ENCODE results near the gene REX1BD. TPM values are rescaled to one million over a fixed set of nuclear protein-coding genes. Genes with fewer than 3 reads are reported as not detected.
A peak's percentile ranks its signal among the peaks of the same experiment; 100 is the strongest.
"Not testable (repeated sequence)": the region's sequence is repeated elsewhere in the genome, so short reads cannot be mapped to it uniquely, and the experiment has no call there.

REX1BD gene
- total RNA-seq, 2 donors from 2014 or later = 25.2 to 64.0 TPM

DNA sequence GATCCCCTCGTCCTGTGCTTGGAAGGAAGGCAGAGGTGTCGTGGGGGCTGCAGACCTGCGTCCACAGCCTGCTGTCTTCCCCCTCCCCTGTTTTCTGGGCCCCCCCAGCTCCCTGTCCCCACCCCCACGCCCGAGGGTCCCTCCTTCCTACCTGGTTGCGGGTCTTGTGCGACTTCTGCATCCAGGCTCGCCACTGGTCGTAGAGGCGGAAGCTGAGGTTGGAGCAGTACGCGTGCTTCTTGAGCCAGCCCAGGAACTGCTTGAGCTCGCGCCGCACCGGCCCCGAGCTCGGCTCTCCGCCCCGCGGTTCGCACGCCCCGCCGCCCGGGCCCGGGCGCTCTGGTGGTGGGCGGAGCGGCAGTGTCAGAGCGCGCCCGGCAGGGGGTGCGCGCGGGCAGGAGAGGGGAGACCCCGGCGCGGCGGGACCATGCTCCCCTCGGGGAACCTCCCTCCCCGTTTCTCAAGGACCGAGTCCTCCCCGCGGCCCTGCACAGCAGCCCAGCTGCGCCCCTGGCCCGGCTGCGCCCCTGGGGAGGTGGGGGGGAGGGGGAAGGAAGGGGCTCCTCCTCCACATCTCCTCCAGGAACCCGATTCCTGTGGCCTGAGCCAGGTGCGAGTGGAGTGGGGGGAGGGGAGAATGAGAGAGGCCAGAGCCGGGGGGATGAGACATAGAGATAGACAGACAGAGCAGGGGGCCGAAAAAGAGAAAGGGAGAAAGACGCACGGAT is 5.7 kb downstream of the REX1BD start:
- peak; percentile 67 to 88 for DNase-seq (ENCODE audit: low spot score in 2 of 2)
- Mint-ChIP-seq H3K9me3 (no peaks in the 10 kb centered on the region), H3K36me3 (no peaks in the 10 kb centered on the region), H3K27ac (no peak overlapping the region)
- peak; percentile 73 to 75 for ATAC-seq

DNA sequence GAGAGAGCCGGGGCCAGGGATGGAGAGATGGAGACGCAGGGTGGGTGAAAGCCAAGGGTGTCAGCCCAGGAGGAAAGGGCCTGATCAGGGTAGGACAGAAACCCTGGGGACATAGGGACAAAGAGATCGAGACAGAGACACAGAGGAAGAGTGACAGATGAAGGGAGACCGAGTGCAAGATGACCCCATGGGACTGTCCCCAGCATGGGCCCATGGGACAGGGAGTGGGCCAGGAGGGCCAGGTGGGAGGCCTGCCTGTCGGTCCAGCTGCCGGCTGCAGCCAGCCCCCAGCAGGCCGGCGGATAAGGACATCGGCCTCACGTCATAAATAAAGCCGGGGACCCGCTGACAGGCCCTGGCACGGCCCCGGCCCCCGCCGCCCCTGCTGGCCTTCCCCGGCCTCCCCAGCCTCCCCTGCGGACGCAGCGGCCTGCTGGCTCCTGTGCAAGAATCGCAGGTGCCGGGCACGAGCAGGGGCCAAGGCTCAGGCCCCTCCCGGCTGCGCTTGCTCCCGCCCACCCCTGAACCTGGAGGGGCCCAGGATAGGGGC is 6.3 kb downstream of the REX1BD start:
- DNase-seq (ENCODE audit: low spot score in 2 of 2) = no peak
- Mint-ChIP-seq H3K36me3 (no peaks in the 10 kb centered on the region), H3K27ac (no peak overlapping the region), H3K9me3 (no peaks in the 10 kb centered on the region)
- peak in 1 of 2 donors; percentile 23 for ATAC-seq

DNA sequence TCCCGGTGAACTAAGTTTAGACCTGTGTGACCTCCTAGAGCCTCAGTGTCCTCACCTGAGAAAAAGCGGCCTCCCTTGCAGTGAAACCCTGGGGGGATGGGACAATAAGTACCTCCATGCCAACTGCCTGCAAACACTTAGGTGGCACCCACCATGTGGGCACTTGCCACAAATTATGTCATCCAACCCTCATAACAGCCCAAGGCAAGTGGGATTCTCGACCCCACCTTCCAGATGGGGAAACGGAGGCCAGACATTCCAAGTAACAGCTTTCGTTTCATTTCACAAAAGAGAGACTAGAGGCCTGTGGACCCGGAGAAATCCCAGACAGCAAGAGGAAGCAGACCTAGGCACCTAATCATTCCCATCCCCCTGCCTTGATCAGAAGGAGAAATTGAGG is 6.9 kb downstream of the REX1BD start:
- no peaks in the 10 kb centered on the region for H3K9me3 Mint-ChIP-seq
- no peak overlapping the region for H3K27ac Mint-ChIP-seq
- DNase-seq (ENCODE audit: low spot score in 2 of 2) (no peak), ATAC-seq (no peak)
- no peaks in the 10 kb centered on the region for H3K36me3 Mint-ChIP-seq

DNA sequence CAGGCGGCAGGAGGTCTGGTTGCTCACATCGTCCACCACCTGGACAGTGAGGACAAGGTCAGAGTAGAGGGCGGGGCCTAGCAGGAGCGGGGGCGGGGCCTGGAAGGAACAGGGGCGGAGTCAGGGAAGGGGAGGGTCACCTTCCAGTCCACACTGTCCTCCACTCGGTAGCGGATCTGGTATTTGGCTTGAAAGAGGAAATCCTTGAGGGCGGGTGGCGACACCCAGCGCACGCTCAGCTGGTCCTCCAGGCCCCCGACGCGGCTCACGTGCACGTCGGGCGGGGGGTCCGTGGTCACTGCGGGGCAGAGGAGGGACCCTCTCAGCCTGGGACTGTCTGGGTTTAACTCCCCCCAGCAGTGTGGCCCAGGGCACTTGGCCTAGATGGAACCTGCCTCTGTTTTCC is 8.2 kb downstream of the REX1BD start:
- DNase-seq (ENCODE audit: low spot score in 2 of 2) (no peak), ATAC-seq (no peak)
- no peaks in the 10 kb centered on the region for H3K36me3 Mint-ChIP-seq
- no peaks in the 10 kb centered on the region for H3K9me3 Mint-ChIP-seq
- H3K27ac Mint-ChIP-seq = no peak overlapping the region

- no peaks in the 10 kb centered on the region for H3K36me3 Mint-ChIP-seq
- no peak overlapping the region for H3K27ac Mint-ChIP-seq
- no peaks in the 10 kb centered on the region for H3K9me3 Mint-ChIP-seq
- no peak for DNase-seq (ENCODE audit: low spot score in 2 of 2)
- ATAC-seq = no peak
Measured at GRCh38 chr19:18597809-18598660, 9.4 kb downstream of the REX1BD start.

DNA sequence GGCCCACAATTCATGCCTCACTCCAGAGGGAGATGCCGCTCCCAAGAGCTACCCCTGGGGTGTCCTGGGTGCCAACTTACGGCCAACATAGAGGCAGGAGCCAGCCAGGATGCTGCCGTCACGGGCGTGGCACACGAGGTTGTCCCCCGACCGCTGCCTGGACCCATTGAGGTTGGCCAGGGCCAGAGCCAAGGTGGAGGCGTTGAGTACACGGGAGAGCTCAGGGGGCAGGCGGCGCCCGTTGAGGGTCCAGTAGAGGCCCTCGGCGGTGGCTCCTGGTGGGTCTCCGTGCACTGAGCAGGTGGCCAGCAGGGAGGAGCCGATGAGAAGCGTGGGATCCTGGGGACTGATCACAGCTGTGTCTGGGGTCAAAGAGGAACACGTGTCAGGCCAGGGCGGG is 10.9 kb downstream of the REX1BD start:
- no peak for DNase-seq (ENCODE audit: low spot score in 2 of 2)
- H3K36me3 Mint-ChIP-seq = no peaks in the 10 kb centered on the region
- no peak for ATAC-seq
- H3K27ac Mint-ChIP-seq = no peak overlapping the region
- no peaks in the 10 kb centered on the region for H3K9me3 Mint-ChIP-seq

- ATAC-seq; H3K9me3 Mint-ChIP-seq; H3K27ac Mint-ChIP-seq; DNase-seq (ENCODE audit: low spot score in 2 of 2); H3K36me3 Mint-ChIP-seq: not testable (repeated sequence)
Measured at GRCh38 chr19:18600692-18601397, 12.2 kb downstream of the REX1BD start.

DNA sequence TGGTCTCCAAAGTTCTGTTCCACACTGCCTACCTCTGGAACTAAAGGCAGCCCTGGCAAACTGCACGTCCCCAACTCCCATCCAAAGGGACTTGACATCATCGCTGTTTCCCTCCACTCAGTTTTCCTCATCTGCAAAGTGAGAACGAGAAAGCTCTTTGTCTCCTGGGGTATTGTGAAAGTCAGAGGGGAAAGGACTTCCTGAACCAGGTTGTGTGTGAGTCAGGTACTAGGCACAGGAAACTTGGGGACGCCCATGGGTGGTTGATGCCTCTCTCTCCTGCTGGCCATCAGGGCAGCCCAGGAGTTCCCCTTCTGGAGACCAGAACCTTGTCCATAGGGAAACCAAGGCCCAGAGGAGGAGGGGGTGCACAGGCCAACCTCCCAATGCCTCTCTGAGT is 13.3 kb downstream of the REX1BD start:
- no peaks in the 10 kb centered on the region for H3K9me3 Mint-ChIP-seq
- ATAC-seq (no peak), DNase-seq (ENCODE audit: low spot score in 2 of 2) (no peak)
- H3K27ac Mint-ChIP-seq = no peak overlapping the region
- H3K36me3 Mint-ChIP-seq = no peaks in the 10 kb centered on the region

DNA sequence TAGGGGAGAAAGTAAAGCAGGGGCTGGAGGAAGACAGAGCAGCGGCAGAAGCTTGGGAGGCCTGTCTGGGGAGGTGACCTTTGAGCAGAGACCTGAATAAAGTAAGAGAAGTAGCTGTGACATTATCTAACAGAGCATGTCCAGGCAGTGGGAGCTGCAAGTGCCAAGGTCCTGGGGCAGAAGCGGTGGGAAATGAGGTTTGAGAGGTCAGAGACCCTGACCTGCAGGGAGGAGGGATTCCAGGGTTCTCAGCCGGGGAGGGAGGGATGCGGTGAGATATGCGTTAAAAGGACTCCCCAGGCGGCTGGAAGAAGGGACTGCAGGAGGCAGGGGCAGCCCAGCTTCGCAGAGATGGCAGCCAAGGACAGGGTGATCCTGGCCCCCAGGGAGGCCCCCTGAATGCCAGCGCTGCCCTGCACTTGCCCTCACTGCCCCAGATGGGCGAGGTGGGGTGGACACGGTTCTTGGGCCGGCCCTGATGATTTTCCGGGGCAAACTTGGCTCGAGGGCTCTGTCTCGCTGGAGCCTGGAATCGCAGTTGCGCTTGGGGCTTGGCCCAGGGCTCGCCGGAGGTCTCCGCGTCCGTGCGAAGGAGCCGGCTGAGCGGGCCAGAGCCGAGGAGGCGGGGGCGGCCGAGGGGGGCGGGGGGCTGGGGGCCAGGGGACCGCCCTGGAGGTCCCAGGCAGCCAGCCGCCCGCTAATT is 14.8 kb downstream of the REX1BD start:
- H3K27ac Mint-ChIP-seq = no peak overlapping the region
- no peaks in the 10 kb centered on the region for H3K9me3 Mint-ChIP-seq
- no peaks in the 10 kb centered on the region for H3K36me3 Mint-ChIP-seq
- peak; percentile 54 to 69 for ATAC-seq
- no peak for DNase-seq (ENCODE audit: low spot score in 2 of 2)

DNA sequence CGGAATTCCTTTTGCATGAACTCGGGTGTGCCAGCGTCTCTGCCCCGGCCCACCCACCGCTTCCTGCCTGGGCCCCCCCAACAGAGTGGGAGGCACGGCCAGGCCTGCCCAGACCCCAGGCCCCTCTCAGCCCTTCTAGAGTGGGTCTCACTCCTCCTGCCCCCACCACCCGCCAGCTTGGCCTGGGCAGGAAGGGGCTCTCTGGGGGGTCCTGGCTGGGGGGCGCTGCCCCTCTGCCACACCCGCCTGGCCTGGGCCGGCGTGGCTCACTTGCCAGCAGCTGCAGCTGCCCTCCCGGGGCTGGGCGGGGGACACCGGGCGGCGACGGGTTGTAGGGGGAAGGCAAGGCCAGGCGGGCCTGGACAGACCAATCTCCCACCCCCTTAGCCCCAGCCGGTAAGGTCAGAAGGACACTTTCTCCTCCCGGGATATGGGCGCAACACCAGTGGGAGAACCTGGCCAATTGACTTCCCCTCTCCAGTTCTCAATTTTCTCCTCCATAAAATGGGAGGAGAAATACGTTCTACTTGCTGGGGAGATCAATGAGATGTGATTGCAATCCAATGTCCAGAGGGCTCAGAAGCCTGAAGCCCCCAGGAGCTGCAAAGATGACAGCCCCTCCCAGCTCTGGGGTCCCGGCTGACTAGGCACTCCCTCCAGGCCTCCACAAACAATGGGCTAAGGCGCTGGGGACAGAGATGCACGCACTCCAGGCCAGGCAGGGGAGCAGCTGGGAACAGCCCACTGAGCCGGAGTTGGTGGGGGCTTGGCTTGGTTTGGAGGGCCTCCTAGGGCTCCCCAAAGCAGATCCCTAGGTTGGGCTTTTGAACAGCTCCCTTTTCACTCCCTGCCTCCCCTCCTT is 15.6 kb downstream of the REX1BD start:
- Mint-ChIP-seq H3K27ac (no peak overlapping the region), H3K9me3 (no peaks in the 10 kb centered on the region), H3K36me3 (no peaks in the 10 kb centered on the region)
- ATAC-seq (no peak), DNase-seq (ENCODE audit: low spot score in 2 of 2) (no peak)

DNA sequence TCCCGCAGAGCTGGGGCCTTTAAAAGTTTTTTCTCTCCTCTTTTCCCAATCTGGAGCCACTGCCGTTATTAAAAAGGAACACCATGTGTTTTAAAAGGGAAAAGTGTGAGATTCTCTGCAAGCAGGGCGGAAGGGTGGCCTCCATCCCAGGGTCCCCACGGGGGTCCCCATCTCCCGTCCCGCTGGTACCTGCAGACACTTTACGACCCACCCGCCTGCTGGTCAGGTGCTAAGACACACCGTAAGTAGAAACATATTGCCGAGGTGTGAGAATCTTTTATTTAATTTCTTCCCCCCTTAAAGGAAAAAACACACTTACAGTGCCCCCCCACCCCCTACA is 16.2 kb downstream of the REX1BD start:
- Mint-ChIP-seq H3K9me3 (no peaks in the 10 kb centered on the region), H3K36me3 (no peaks in the 10 kb centered on the region), H3K27ac (no peak overlapping the region)
- no peak for ATAC-seq
- no peak for DNase-seq (ENCODE audit: low spot score in 2 of 2)

DNA sequence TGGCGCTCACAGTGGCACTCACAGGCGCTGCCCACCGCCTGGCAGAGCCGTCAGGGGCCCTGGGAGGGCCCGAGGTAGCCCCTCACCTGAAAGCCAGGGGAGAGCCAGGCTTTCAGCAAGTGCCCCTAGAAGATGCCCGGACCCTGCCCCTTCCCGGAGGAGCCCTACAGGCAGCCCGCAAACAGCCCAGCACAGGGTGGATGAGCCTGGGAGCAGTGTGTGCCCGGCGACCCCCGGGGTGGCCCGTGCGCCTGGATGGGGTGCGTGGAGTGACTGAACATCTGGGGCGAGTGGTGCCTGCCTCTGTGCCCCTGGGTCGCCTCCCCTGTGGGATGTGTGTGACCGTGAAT is 16.6 kb downstream of the REX1BD start:
- ATAC-seq (no peak), DNase-seq (ENCODE audit: low spot score in 2 of 2) (no peak)
- Mint-ChIP-seq H3K36me3 (no peaks in the 10 kb centered on the region), H3K9me3 (no peaks in the 10 kb centered on the region), H3K27ac (no peak overlapping the region)

DNA sequence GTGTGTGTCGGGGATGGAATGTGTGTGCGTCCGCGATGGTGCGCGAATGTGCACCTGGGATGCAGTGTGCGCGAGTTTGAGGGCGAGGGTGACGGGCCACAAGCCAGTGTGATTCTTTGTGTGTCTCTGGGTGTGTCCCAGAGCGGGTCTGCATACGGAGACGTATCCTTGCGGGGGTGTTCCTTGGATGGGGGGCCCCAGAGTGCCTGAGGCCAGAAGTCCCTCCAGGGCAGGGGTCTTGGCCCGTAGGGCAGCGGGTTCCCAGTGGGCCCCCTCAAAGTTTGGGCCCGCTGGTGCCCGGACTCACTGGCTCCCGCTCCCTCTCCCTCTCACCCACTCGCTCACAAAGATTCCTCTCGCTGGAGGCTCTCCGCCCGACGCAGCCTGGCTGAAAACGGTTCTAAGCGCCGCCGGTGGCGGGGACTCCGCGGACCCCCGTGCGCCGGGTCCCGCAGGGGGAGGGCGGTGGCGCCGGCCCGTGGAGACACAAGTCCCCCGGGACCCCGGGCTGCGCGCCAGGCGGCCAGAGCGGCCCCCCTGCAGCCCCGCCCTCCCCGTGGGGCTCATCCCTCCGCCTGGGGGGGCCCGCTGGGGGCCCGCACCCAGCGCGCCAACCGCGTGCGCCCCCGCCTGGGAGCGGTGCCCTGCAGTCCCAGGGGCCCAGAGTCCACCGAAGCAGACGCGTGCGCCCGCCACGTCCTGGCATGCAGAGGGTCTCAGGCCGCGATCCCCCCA is 17.1 kb downstream of the REX1BD start:
- no peaks in the 10 kb centered on the region for H3K36me3 Mint-ChIP-seq
- DNase-seq (ENCODE audit: low spot score in 2 of 2) (no peak), ATAC-seq (no peak)
- no peaks in the 10 kb centered on the region for H3K9me3 Mint-ChIP-seq
- no peak overlapping the region for H3K27ac Mint-ChIP-seq

GRCh38 chr19:18606281-18607225 is 18.0 kb downstream of the REX1BD start, which contains the start of gene CRLF1:
CRLF1 (minus strand) TSS chr19:18606799; CDS start chr19:18606656, 143 bp downstream.
- no peak for ATAC-seq
- no peak within 1 kb of the TSS for H3K27ac Mint-ChIP-seq
- no peaks in the 10 kb centered on the region for H3K9me3 Mint-ChIP-seq
- no peak for DNase-seq (ENCODE audit: low spot score in 2 of 2)
- no peaks in the 10 kb centered on the region for H3K36me3 Mint-ChIP-seq

All from activated naive CD4-positive, alpha-beta T cell treated with anti-CD3 and anti-CD28 coated beads, Interleukin-2, amount 50 U/mL, for 72 hours (primary cell).